ENCODE data around the gene HOXA11. TPM values are rescaled to one million over a fixed set of nuclear protein-coding genes. Genes with fewer than 3 reads are reported as not detected.
A peak's percentile ranks its signal among the peaks of the same experiment; 100 is the strongest.

Gene HOXA11
- total RNA-seq, 1 experiment from 2014 or later: 5.9 TPM

DNA sequence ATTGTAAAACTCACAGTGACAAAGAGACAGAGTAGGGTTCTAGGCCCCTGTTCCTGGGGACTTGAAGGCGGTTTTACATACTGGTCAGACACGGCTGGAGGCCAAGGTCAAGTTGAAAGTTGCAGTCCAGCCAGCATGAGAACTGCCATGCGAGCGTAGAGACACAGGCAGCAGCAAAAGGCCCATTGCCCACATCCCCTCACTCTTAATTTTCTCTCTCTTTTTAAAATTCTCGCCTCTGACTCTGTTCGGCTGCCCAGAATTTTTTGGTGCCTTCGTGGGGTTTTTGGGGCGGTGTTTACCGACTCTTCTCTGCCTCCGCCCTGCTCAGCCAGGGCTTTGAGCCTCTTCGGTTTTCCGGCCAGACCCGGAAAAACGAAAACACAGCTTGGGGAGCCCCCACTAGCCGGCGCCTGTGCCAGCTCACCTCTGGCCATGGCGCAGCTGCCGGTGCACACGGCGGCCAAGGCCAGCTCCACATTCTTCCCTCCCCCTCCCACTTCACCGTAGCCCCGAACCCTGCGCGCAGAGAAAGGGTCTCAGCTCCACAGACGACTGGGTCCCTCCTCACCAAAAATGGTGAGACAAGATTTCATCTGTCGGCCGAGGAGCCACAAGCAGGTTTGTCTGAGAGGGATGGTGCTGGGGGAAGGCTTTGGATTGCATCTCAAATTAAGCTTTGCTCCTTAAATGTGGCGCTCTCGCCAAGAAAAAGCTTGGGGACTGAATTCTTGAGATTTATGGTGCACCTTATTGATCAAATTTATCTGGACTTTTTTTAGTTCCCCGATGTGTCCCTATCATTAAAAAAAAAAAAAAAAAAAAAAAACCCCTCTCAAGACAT is 17.2 kb upstream of the HOXA11 start:
- Histone ChIP-seq H3K36me3 (0 out of 2 replicates have a peak, but pooled peaks cover 4% of the 10 kb centered on the region), H3K27me3 (replicated peaks) (0 out of 2 replicates have a peak, but pooled peaks cover 3% of the 10 kb centered on the region), H3K4me3 (no peak overlapping the region), H3K27ac (no peak overlapping the region), H3K4me1 (replicated peaks) (peaks cover 32% of the 10 kb centered on the region), H3K9me3 (replicated peaks) (no peaks in the 10 kb centered on the region)
- DNase-seq (ENCODE audit: low read depth in 1 of 2, low spot score in 2 of 2): peak in 1 of 2 experiments; percentile 19

DNA sequence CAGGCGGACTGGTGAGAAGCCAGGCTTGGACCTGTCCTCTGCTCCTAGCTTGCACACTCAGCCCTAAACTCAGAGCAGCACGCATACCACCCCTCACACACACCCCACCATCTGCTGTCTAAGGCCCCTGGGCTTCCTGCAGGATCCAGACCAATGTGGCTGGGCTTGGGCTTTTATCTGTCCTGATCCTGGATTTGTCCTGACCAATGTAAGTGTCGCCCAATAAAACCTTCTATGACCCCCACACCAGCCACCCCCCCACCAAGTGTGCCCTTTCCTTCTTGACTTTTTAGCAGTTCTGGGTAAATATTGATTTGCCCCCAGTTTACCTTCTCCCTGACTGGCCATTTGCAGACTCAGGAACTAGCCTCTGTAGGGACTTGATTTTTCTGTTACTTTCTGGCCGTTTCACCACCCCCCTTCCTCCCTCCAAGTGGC is 16.6 kb upstream of the HOXA11 start:
- Histone ChIP-seq H3K36me3 (0 out of 2 replicates have a peak, but pooled peaks cover 4% of the 10 kb centered on the region), H3K27me3 (replicated peaks) (0 out of 2 replicates have a peak, but pooled peaks cover 3% of the 10 kb centered on the region), H3K9me3 (replicated peaks) (no peaks in the 10 kb centered on the region), H3K4me3 (peak overlapping the region; percentile 85), H3K27ac (no peak overlapping the region), H3K4me1 (replicated peaks) (peaks cover 32% of the 10 kb centered on the region)
- DNase-seq (ENCODE audit: low read depth in 1 of 2, low spot score in 2 of 2): peak in 1 of 2 experiments; percentile 35

DNA sequence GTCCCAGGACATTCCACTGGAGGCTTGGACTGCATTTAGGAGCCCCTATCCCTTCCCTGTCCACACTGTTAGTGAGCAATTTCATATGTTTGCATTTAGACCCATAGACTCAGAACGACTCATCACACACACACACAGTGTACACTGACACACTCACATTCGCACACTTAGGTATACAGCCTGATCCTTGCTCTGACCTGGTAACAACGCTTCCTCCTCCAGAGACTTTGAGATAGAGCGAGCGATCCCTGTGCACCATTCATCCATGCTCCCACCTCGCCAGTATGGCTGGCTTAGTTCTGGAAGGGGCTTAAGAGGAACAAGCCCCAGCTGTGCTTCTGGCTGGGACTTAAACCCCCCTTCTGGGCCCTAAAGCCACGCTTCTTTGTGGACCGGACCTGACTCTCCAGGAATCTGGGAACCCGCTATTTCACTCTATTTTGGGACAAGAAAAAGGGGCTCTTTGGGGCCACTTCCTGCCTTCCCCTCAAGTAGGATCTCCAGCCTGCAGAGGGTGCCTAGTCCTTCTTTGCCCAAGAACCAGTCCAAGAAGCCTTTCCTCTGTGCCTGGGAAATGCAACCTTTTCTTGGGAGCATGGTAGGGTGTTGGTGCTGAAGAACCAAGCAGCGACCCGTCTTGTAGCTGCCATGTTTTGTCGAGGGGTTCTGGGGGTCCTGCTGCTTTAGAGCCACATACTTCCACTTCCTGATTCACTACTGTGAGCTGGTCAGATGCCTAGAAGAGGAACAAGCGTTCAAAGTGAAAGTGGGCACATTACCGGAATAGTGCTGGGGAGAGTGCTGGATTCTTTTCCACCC is 15.9 kb upstream of the HOXA11 start:
- 0 out of 2 replicates have a peak, but pooled peaks cover 4% of the 10 kb centered on the region for H3K36me3 ChIP-seq
- peak overlapping the region; percentile 85 for H3K4me3 ChIP-seq
- no peak overlapping the region for H3K27ac ChIP-seq
- peaks cover 35% of the 10 kb centered on the region for H3K4me1 ChIP-seq (replicated peaks)
- H3K9me3 ChIP-seq (replicated peaks): no peaks in the 10 kb centered on the region
- 0 out of 2 replicates have a peak, but pooled peaks cover 3% of the 10 kb centered on the region for H3K27me3 ChIP-seq (replicated peaks)
- DNase-seq (ENCODE audit: low read depth in 1 of 2, low spot score in 2 of 2): peak; percentile 20 to 30

DNA sequence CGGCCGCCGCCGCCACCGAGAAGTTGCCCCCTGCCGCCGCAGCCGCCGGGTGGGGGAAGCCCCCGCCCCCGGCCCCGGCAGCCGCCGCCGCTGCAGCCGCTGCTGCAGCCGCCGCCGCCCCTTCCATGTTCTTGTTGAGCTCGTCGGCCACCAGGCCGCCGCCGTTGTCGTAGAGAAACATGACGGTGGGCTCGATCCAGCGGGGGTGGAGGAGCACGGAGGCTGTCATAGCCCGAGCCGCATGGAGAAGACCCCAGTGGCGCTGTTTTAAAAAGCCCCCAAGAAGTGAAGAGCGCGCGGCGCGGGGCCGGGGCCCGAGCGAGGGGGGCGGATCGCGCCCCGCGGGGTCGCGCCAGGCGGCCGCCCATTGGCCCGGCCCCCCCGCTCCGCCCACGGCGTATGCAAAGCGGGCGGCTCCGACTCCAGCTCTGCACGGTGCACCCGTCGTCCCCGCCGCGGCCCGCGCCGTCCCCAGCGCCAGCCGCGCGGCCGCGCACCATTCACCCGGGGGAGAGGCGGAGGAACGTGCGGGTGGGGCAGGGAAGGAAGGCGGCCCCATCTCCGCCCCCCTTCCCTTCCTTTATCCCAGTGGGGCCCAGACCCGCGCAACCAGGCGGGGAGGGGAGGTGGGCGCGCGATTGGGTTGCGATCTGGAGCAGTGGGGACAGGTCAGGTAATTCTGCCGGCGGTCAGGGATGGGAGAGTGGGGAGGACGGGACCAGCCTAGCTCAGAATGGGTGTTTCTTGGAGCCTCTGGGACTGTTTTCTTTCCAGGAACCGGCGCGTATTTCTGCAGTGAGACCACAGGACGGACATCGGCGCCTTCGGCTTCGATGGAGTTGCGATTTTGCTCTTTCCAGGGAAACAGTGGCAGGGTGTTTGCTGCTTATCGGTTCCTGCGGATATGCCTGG is 15.1 kb upstream of the HOXA11 start, which contains the start of gene HOXA13:
HOXA13 (minus strand) TSS at position 243 of the 912 bp plus-strand sequence; CDS start at position 229, 14 bp downstream.
- peak; percentile 73 to 80 for DNase-seq (ENCODE audit: low read depth in 1 of 2, low spot score in 2 of 2)
- Histone ChIP-seq H3K36me3 (peaks cover 4% of the 10 kb centered on the region; the same call in 1 of the 2 replicates), H3K9me3 (replicated peaks) (no peaks in the 10 kb centered on the region), H3K27me3 (replicated peaks) (0 out of 2 replicates have a peak, but pooled peaks cover 3% of the 10 kb centered on the region), H3K27ac (no peak within 1 kb of the TSS), H3K4me1 (replicated peaks) (peaks cover 36% of the 10 kb centered on the region), H3K4me3 (peak within 1 kb of the TSS; percentile 85)

DNA sequence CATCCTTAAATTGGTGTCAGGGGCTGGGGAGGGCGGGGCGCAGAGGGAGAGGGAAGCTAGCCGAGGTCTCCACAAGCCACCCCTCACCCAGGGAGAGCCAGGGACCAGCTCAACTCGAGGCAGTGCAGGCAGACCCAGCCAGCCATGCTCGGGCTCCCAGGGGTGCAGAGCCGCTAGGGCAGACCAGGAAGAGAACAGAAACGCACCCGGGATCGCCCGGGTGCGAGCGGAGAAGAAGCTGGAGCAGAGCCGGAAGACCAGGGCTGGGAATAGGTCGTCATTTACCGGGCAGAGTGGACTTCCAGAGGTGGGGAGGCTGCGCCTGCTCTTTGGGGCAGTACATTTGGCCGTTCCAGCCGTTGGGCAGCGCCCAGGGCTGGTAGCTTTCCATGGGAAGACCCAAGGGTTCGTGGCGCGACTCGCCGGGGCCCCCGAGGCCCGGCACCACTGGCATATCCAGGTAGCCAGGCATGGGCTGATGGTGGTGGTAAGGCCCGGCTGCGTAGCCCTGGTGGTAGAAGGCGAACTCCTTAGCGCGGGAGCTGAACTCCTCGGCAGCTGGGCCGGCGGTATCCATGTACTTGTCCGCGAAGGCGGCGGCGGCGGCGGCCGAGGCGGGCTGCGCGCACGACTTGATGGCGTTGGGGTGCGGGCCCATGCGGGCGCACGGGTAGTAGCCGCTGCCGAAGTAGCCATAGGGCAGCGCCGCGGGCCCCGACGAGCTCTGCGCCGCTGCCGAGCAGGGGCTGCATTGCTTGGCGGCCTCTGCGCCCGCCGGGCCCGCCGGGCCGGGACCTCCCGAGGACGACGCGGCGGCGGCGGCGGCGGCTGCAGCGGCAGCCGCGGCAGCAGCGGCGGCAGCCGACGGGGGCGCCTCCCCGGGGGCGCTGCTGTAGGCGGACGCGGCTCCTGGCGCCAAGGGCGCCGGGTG is 14.1 kb upstream of the HOXA11 start:
- H3K4me1 ChIP-seq (replicated peaks): peaks cover 34% of the 10 kb centered on the region
- no peaks in the 10 kb centered on the region for H3K9me3 ChIP-seq (replicated peaks)
- H3K4me3 ChIP-seq: peak overlapping the region; percentile 85
- DNase-seq (ENCODE audit: low read depth in 1 of 2, low spot score in 2 of 2): peak; percentile 47 to 53
- H3K27me3 ChIP-seq (replicated peaks): no peaks in the 10 kb centered on the region
- H3K36me3 ChIP-seq: peaks cover 7% of the 10 kb centered on the region; the same call in 1 of the 2 replicates
- H3K27ac ChIP-seq: no peak overlapping the region

DNA sequence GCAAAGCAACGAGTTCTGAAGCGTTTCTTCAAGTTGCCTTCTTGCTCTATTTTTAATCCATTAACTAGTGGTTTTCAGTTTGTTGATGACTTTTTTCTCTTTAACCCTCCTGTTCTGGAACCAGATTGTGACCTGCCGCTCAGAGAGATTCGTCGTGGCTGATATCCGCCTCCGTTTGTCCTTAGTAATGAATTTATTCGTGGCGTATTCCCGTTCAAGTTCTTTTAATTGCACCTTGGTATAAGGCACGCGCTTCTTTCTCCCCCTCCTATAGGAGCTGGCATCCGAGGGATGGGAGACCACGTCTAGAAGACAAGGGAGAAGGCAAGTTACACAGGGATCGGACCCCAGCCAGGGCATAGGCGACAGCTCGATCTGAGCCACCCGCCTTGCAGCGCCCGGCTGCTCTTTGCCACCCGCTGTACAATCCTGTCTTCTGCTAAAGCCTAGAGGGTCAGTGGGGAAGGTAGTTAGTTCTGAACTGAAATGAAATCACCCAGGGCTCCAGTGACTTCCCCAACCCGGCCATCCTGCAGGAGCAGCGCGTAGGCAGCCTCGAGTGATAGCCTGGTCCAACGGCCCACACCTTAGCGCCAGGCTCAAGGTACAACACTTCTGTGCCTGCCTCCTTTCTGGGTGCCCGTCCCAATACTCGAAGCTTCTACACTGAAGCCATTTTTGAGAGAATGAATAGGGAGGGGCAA is 13.3 kb upstream of the HOXA11 start:
- peaks cover 34% of the 10 kb centered on the region for H3K4me1 ChIP-seq (replicated peaks)
- no peaks in the 10 kb centered on the region for H3K27me3 ChIP-seq (replicated peaks)
- no peaks in the 10 kb centered on the region for H3K9me3 ChIP-seq (replicated peaks)
- peak overlapping the region; percentile 85 for H3K4me3 ChIP-seq
- peak overlapping the region; percentile 19 for H3K27ac ChIP-seq
- peak; percentile 31 to 36 for DNase-seq (ENCODE audit: low read depth in 1 of 2, low spot score in 2 of 2)
- H3K36me3 ChIP-seq: peaks cover 7% of the 10 kb centered on the region; the same call in 1 of the 2 replicates

DNA sequence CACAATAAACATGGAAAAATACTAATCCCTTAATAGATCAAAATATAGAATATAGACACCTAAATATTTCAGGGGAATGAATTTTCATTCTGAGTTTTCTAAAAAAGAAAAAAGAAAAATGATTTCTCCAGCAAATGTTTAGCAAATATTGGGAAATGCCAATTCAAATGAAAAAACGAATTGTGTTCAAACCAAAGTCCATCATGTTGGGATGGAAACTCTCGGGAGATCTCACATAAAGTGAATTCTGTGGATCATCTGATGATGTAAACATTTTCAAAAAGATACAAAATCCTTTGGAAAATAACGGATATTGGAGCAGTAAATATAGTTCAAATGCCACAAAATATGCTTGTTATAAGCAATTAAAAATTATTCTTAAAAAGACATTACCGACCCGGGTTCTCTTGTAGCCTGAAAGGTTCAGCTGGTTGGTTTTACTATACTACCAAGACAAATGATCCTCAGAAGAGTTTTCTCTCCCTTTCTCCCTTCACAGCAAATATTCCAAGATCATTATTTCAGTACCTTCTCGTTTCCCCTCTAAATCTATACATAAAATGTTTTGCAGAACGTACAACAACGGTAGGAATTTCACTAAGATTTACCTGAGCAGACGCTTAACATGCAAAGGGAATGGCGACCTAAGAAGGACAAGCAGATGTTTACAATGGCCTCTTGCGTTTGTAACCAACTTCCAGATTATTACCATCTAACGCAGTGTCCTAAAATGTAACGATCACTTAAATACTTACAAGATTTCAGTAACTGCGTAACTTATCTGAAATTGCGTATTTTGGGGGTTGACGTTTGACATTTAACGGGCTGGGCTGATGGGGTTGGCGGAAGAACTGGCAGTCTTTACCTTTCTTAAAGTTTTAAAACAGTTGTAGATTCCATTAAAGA is 12.4 kb upstream of the HOXA11 start:
- Histone ChIP-seq H3K27me3 (replicated peaks) (no peaks in the 10 kb centered on the region), H3K9me3 (replicated peaks) (no peaks in the 10 kb centered on the region), H3K4me3 (peak overlapping the region; percentile 85), H3K36me3 (peaks cover 7% of the 10 kb centered on the region), H3K27ac (peak overlapping the region; percentile 19; the same call in 1 of the 2 replicates), H3K4me1 (replicated peaks) (peaks cover 35% of the 10 kb centered on the region)
- DNase-seq (ENCODE audit: low read depth in 1 of 2, low spot score in 2 of 2): peak in 1 of 2 experiments; percentile 53

DNA sequence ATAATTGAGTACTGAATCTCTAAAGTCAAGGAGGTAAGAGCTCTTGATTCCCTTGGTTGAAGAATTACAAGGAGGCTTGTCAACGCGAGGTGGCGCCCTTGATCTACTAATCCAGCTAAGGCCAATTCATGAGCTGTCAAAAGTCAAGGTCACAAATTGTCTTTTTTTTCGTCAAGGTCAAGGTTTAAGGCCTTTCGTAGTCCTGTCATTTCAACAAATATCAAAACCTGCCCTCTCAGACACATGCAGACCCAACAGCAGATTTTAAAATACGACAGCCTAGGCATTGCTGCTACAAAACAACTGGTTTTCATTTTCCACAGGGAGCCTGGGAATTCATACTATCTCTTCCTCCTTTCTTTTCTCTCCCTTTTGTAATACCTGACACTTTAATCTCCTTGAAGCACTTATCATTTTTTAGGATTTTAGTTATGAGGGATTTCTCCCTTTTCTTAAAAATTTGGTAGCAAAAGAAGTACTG is 11.3 kb upstream of the HOXA11 start:
- Histone ChIP-seq H3K4me3 (no peak overlapping the region), H3K36me3 (peaks cover 7% of the 10 kb centered on the region), H3K27me3 (replicated peaks) (no peaks in the 10 kb centered on the region), H3K4me1 (replicated peaks) (peaks cover 42% of the 10 kb centered on the region), H3K27ac (no peak overlapping the region), H3K9me3 (replicated peaks) (no peaks in the 10 kb centered on the region)
- peak; percentile 64 to 78 for DNase-seq (ENCODE audit: low read depth in 1 of 2, low spot score in 2 of 2)

DNA sequence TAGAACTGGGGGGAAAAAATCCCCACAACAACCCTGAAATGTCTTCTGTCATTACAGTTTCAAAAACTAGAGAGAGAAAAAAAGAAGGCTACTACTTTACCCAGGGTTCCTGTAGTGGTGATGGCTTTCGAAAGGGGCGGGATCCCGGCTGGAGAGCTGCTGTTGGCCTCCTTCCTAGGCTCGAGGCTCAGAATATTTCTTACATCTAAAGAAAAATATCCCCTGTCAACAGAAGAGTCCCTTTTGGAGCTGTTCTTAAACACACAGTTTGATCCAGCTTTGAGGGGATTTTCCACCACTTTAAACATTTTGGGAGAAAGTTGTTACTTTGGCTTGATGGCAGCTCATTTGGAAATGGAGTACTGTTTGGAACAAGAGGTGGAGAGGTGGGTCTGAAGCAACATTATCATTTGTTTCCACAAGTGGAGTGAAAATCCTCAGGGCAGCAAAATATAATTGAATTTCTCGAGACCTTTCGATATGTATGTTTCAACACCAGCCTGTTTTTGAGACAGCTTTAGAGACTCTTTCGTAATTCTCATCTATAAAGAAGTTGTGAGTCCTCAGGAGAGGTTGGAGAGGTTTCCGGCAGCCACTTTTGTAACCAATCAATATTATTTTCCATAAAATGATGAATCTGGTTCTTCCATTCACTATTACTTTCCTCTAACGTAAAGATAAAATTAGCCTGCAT is 9.8 kb upstream of the HOXA11 start:
- Histone ChIP-seq H3K36me3 (peaks cover 7% of the 10 kb centered on the region), H3K9me3 (replicated peaks) (no peaks in the 10 kb centered on the region), H3K27ac (peak overlapping the region; percentile 37; the same call in 1 of the 2 replicates), H3K4me3 (no peak overlapping the region), H3K27me3 (replicated peaks) (no peaks in the 10 kb centered on the region), H3K4me1 (replicated peaks) (peaks cover 34% of the 10 kb centered on the region)
- DNase-seq (ENCODE audit: low read depth in 1 of 2, low spot score in 2 of 2): peak in 1 of 2 experiments; percentile 50

DNA sequence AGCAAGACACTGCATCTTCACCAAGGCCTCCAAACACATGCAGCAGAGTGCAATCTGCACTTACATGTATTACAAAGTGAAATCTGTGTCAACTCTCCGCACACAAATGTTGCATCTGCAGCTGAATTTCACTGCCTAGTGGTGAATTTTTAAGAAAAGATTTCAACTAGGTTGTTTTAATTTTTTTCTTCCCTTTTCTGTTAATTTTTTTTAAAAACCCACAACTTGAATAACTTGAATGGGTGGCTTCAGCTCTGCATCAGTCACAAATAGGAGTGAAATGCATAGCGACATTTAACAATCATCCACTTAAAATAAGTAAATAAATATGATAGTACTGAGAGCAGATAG is 8.9 kb upstream of the HOXA11 start:
- Histone ChIP-seq H3K9me3 (replicated peaks) (no peaks in the 10 kb centered on the region), H3K4me1 (replicated peaks) (peaks cover 37% of the 10 kb centered on the region), H3K27ac (peak overlapping the region; percentile 37; the same call in 1 of the 2 replicates), H3K36me3 (peaks cover 6% of the 10 kb centered on the region), H3K27me3 (replicated peaks) (no peaks in the 10 kb centered on the region), H3K4me3 (peak overlapping the region; percentile 29)
- no peak for DNase-seq (ENCODE audit: low read depth in 1 of 2, low spot score in 2 of 2)

Measured in SJSA1 (cell line).